Stimulated activated CD4-positive, alpha-beta T cell treated with anti-CD3 and anti-CD28 coated beads, Interleukin-1b, Interleukin-23, amount 100 ng/mL, for 1 hour (primary cell): ENCODE measurements around the gene CCDC187.

ENCODE experiments used
- DNase-seq, 2 donors: peaks; one replicate each; pipeline ENCODE4 v3.0.0-alpha.2; 2020; ENCODE audit warnings: low read depth in 2 of 2

CCDC187 gene

DNA sequence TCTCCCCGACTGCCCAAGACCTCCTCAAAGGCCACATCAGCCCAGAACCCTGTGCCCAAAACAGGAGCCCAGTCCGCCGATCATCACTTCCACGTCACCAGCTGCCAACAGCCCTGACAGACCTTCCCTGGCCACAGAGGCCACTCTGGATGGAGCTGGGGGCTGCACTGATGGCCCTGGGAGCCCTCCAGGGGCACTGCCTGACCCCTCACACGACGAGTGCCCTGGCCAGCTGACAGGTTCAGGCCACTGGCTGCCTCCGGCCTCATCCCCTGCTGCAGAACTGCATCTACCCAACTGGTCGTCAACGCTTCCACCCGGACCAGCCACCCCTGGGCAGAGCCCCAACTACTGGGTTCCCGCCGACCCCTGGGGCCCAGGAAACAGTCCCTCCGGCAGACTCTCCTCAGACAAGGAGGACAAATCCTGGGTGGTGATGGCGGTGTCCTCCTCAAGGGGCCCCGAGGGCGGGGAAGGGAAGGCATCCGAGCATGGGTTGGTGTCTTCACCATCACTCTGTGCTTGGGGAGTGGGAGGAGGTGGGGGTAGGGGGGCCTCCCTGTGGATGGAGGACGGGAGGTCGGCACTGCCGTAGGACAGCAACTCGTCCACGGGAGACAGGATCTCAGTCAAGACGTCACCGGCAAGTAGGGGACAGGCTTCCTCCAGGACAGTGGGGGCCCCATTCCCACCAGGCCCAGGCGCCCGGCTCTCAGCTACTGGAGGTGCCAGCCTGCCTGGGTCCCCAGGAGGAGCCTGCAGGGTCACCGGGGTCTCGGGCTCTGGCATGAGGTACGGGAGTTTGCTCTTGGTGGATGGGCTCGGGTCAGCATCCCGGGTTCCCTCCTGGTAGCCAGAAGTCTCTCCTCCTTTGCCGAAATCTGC lies 50.4 kb downstream of the CCDC187 start:
- DNase-seq: no peak

DNA sequence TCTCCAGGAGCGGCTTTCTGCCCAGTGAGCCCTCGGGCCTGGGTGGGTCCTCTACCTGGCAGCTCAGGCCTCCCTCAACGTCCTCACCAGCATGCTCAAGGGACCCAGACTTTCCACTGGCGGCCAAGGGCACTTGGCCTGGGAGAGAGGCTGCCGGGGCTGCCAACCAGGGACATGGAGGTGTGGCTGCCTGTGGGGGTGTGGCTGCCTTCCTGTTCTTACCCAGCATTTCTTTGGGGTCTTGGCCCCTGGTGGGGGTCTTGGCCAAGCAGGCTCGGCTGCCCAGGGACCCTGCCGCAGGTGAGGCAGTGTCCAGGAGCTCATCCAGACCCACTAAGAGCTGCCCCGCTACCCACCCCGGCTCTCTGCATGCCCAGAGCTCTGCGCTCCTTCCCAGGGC lies 51.0 kb downstream of the CCDC187 start:
- no peak for DNase-seq

DNA sequence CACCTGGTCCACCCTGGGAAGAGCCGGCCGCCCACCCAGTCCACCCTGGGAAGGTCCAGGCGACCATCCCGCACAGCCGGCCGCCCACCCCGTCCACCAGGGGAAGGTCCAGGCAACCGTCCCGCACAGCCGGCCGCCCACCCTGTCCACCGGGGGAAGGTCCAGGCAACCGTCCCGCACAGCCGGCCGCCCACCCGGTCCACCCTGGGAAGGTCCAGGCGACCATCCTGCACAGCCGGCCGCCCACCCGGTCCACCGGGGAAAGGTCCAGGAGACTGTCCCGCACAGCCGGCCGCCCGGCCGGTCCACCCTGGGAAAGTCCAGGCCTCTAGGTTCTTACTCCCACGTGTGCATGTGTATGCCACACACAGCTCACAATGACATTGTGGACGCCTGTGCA lies 51.6 kb downstream of the CCDC187 start:
- no peak for DNase-seq

DNA sequence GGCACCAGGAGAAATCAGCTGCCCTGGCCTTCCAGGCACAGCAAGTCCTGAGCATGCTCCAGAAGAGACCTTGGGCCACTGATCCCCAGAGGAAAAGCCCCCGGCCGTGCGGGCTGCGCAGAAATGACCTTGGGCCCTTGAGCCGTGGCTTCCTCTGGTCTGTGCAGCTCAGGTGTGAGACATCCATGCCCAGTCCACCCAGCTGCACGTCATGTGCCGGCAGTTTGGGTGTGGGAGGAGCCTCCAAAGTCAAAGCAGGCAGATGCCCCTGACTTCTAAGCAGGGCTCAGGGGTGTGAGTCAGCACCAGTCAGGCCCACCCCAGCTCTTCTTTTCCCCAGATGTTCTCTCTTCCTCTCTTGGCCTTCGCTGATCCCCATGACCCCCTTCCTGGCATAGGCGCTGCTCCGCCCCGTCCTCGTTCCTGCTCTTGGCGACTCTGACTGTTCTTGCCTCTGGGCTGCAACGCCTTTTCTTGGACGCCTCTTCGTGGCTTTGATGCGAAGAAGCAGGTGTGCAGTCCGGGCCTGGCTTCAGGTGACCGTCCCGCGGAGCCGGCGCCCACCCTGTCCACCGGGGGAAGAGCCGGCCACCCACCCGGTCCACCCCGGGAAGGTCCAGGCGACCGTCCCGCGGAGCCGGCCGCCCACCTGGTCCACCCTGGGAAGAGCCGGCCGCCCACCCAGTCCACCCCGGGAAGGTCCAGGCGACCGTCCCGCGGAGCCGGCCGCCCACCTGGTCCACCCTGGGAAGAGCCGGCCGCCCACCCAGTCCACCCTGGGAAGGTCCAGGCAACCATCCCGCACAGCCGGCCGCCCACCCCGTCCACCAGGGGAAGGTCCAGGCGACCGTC lies 52.4 kb downstream of the CCDC187 start:
- DNase-seq: no peak

DNA sequence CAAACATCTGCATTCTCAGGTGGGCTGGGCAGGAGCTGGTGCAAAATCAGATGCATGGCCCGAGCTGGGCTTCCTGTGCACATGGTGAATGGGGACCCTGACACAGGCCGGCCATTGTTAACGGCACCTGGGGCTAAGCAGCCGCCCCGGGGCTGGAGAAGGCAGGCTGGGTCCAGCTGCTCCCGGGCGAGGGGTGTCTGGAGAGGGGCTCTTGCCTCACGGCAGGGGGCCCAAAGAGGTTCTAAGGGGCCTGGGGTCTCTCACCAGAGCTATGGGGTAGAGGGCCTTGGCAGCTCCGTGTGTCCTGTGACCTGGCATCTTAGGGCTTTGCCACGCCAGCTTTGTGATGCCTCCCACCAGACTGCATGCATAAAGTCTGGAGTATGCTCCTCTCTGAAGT lies 53.2 kb downstream of the CCDC187 start:
- DNase-seq: no peak

DNA sequence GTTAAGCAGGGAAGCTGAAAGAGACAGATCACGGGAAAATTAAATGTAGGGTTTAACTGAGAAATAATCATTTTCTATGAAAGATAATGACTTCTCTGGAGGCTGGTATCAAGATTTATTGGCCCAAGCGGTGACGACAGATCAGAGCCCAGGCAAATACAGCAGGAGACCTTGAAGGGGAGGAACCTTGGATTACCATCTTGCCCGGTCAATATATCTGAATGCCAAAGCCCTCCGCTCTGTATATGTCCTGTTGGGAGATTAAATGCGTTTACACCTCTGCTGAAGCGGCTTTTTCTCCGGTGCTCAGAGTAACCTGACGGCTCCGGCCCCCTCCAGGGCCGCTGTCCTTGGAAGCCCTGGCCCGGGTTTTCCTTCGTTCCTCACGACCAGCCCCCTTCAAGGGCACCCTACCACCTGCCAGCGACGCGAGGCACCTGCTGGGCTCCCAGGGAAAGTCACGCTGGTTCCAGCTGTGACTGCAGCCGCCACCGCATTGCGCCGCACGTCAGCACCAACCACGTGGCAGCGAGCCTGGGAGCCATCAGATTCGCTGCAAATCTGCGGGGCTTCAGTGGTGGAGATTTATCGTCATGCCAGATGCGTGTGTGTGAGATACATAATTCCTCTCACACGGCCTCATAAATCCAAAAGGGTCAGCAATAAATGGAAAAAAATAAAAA lies 53.9 kb downstream of the CCDC187 start:
- DNase-seq: no peak

DNA sequence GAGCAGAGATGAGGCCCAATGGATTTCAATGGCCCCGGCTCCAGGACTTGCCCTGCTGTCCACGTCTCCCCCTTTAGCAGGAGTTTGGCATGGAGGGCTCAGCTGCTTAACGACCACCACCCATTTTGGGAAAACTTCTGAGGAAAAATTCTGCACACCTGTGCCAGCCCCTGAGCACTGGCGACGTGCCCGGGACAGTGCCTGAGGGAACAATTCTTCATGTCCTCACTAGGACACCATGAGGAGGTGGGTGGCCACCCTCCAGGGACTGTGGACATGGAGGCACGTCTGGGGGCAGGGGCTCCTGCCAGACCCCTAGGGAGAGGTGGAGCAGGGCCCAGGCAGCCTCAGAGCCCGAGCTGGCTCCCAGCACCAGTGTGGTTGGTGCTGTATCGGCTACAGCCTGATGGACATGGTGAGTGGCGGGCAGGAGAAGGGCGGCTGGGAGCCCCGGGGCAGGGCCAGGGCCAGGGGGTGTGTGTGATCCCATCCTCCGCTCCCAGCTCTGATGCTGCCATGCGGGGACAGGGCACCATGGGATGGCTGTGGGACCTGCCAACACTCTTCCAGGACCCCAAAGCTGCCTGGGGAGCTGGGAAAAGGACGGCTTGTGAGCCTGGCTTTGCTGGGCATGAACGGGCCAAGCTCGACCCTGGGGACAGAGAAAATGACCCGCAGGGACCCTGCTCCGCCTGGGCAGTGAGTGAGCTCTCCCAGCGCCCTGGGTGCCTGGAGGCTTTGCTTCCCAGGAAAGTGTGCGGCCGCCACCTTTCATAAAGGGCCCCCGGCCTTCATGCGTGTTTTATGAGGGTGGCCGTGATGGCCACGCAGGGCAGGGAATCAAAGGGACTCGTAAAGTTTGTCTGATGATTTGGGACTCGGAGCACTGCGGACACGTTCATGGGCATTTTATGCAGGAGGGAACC lies 54.7 kb downstream of the CCDC187 start:
- no peak for DNase-seq

DNA sequence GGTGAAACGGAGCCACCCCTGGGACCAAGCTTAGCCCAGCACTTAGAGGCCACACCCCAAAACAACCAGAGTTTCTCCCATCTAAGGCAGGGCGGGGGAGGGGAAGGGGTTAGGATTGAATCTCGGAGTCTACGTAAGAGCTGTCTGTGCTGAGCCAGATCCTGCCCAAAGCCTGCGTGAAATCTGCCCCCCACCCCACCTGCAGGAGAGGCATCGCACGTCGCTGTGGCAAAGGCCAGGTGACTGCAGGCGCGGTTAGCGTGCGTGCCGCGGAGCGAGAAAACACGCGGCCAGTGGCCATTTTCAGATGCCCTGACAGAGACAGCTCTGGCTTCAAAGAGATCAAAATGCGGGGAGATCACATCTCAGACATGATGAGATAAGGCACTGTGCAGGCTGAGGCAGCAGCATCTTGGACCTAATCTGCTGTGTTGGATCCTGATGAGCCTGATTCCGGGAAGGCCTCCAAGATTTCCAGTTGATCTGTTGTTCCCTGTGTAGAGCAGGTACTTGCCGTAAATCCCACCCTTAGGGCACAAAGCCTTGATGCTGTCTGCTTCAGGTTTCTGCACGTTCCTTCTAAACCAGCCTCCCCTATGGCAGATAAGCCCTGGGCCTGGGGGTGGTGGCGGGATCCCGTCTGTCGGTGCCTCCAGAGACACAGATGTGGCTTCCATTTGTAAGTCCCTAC lies 55.8 kb downstream of the CCDC187 start:
- no peak for DNase-seq

DNA sequence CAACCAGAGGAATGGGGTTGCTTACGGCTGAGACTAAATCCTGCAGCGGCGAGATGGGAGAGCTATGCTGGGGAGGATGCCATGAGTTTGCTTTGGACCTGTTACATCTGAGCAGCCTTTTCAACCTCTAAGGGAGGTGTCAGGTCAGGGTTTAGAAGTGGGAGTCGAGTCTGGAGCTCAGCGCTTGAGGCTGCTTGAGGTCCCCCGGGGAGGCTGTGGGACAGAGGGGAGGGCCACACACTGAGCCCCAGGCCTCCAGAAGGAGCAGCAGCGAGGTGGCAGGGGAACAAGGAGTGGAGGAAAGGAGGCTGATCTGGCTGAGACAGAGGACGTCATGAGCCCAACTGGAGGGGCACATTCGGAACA lies 56.4 kb downstream of the CCDC187 start:
- no peak for DNase-seq

DNA sequence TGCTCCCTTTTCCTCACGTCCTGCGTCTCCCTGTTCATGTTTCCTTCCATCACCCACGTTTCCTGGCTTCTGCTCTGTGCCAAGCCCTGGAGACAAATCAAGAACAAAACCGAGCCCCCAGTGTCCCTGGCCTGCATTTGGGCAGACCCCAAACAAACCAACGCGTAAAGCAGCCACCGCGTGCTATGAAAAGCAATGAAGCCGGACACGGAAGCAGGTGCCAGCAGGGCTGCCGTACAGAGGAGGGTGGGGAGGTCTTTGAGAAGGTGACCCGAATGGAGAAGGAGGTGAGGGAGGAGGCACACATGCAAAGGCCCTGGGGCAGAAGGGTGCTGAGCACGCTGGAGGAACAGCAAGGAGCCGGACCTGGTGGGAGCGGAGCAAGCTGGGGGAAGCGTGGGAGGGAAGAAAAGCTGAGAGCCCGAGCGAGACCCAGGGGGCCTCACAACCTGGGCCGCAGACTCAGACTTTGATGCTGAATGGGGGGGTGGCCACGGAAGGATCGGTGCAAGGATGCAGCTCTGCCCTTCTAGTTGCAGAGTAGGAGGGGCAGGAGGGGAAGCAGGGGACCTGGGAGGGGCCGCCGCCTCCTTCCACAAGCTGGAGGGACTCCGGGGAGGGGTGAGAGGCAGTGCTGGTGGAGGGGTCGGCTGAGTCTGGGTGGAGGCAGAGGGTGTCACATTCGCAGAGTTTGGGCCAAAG lies 56.9 kb downstream of the CCDC187 start:
- no peak for DNase-seq

DNA sequence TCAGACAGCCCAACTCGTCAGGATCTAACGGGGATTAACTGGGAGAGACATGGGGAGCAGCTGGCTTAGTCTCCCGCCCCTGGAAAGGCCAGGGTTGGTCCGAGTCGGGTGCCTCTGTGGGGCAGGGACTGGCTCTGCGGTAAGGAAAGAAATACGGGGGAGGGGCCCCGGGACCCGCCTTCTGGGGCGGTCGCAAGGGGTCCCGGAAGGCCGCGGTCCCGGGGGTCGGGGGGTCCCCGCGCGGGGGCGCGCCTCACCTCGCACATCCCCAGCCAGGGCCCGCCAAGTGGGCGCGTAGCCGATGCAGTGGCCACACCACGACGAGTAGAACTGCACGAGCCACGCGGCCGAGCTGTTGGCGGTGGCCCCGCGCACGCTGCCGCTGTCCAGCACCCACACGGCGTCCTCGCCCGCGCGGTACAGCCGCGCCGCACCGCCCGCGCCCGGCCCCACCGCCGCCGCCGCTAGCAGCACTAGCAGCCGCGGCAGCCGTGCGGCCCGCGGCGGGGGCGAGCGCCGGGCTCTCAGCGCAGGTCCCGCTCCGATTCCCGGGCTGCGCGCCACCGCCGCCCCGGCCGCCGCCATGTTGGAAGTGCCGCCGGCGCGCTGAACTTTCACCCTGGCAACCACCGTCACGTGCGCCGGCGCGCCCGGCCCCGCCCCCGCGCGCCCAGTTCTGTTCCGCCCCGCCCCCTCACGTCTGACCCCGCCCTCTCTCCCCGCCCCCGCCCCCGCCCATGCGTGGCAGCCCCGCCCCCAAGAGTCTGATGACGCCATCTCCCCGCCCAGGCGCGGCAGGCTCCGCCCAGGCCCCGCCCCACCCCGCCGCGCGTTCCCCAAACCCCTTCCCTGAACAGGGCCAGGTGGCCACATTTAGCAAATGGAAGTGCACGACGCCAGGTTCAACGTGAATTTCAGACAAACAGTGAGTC lies 58.4 kb downstream of the CCDC187 start, which contains the start of gene QSOX2:
Gene QSOX2 (minus strand): TSS at position 594 of the 932 bp plus-strand sequence. CDS start 9 bp downstream, at position 585.
- peak; percentile 72 to 74 for DNase-seq

DNA sequence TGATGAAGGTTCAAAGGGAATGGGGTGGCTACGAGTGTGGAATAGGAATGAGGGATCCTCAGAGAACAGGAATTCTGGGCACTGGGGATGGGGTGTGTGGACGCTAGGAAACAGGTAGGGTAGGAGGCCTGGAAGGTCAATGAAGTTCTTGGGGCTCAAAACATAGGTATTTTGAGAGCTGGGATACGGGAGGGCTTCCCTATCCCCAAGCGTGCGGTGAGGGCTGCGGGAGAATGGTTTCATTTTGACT lies 59.0 kb downstream of the CCDC187 start:
- DNase-seq: no peak

DNA sequence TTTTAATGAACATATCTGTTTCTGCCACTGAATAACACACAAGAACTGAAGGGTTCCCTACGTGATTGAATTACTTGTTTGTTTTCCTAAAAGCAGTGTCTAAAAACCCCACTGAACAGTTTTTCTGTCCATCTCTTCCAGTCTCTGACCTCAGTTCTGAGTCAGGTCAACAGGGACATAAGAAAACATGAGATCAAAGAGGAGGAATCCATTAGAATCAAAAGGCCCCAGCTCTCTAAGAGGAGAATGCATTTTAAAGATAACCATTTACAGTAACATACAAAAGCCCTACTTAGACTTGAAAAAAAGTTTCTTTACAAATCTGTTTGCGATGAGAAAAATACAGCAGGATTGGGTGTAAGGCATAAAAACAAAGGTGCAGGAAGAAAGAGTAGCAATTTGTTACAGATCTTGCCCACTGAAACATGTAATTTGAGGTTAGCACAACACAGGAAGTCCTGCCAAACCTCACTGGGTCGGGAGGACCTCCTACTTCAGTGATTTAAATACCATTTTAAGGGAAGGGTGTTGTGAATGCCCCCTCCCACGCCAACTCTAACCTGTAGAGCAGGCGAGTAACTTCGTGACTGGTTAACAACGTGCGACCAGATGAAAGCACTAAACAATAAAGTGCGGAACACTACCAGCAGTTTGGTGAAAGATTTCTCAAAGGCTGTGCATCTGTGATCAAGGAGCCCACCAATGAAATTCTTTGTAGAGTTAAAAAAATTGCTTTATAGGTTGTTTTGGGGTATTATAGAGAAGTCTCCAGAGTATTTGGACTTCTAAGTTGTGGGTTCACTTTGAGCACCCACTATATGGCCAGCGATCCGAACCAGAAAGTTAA lies 59.5 kb downstream of the CCDC187 start:
- peak in 1 of 2 donors; percentile 24 for DNase-seq

DNA sequence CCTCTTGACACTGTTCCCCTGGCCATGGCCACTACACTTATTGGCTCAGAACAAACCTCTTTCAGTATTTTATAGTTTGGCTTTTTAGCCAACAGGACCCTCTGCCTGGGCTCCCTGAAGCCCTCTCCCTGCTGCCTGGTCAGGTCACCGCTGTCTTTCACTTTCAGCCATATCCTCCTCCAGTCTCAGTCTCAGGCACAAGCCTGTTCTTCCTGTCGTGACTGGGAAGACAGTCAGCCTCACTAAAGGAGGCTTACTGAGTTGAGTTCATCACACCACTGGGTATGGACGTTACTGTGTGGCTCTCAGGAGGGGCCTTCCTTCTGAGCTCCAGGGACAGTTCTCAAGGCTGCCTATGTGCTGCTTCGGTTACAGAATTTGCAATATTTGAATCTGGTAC lies 60.3 kb downstream of the CCDC187 start:
- no peak for DNase-seq

DNA sequence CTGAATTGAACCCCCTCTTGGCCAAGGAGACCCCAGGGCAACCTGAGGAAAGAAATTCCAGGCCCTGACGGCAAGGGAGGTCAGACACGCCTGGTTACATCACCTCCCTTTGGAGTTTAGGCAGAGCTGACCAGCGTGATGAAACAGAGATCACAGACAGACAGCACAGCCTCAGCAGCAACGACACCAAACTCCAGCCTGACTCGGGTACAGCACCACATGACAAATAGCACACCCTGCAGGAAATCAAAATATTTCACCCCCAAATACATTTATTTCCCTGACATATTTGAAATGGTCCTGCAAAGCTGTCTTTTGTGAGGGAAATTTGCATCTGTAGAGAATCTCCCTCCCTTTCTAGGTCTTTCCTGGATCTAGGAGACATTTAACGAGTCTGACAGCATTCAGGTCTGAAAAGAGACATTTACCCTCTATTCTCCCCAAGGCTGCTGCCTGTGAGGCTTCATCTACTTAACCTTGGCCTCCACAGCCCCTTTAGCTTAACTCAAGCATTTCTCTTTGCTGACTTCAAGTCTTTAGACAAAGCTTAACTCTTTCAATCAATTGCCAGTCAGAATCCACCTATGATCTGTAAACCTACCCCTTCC lies 60.9 kb downstream of the CCDC187 start:
- DNase-seq: no peak

DNA sequence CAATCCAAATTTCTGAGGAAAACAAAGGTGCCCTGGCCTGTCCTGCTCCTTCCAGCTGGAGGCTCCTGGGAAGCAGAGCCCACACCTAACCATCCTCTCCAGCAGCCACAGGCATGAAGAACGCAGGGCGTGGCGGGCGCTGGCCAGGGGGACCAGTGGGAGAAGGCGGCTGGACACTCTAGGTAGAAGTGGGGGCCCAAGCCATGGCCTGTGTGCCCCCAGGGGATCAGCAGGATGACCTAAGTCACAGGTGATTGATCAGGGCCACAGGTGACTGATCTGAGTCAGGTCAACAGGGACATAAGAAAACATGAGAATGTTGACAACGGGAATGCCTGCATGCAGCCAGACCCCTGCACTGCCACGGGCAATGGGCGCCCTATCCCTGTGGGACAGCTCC lies 61.6 kb downstream of the CCDC187 start:
- no peak for DNase-seq

DNA sequence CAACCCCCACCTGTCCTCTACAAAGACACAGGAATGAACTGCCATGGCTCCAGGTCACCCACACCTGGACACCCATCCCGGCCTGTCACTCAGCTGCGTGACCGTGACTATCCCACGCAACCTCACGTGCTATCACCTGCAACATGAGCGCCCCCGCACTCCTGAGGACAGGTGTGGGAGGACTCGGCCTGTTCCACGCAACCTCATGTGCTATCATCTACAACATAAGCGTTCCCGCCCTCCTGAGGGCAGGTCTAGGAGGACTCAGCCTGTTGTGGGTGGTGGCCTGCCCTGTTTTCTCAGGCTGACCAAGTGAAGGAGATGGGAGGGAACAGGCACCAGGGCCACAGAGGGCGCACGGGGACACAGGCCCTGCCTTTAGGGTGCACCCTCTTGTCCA lies 62.4 kb downstream of the CCDC187 start:
- DNase-seq: no peak

DNA sequence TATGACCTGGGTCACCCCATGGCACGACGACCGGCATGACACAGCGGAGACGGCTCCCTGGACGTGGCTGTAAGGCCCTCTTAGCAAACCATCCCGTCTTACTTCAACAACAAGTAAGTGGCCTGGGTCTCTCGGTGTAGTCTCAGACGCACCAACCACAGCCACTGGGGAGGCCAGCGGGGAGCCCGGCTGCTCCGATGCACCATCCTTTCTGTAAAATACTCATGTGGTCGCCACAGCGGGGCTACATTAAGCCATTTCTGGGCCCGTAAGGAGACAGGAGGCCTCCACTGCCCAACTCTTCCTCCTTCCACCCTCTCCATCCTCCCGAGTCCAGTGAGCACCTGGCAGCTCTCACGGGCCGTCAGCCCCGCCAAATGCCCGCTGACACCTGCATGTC lies 63.0 kb downstream of the CCDC187 start:
- no peak for DNase-seq
